ENCODE measurements around the gene ACTRT3. TPM values are rescaled to one million over a fixed set of nuclear protein-coding genes. Genes with fewer than 3 reads are reported as not detected.

Gene ACTRT3
- total and polyA plus RNA-seq, 2 of the 13 experiments (the other 11 are each of a cell fraction or from before 2014, with no cell fraction given), result 0.42 to 0.97 TPM

- TF ChIP-seq ZNF569 (CRISPR knock-in tag; IDR thresholded peaks at IDR 0.05; ENCODE audit: borderline replicate concordance) (no peak), U2AF1 (optimal IDR thresholded peaks at IDR 0.05; ENCODE audit: low read depth, low read length) (no peak), HNRNPH1 (optimal IDR thresholded peaks at IDR 0.05; ENCODE audit: low read depth, low read length) (peak; percentile 53), POLR2A (IDR thresholded peaks at IDR 0.05; ENCODE audit: insufficient read depth in 1 of 2, low read depth in 2 of 2, low read length in 2 of 2) (peak; percentile 89 to 97), ZNF224 (CRISPR knock-in tag; IDR thresholded peaks at IDR 0.05) (0 out of 2 replicates have a peak, but pooled peaks have one; percentile 24), HMGA1 (CRISPR knock-in tag; conservative IDR thresholded peaks at IDR 0.05) (no peak), ZNF205 (CRISPR knock-in tag; IDR thresholded peaks at IDR 0.05) (peak; percentile 85), SP1 (IDR thresholded peaks at IDR 0.05) (no peak), SP1 (CRISPR knock-in tag; IDR thresholded peaks at IDR 0.05) (peak; percentile 73), MEF2D (CRISPR knock-in tag; IDR thresholded peaks at IDR 0.05) (0 out of 2 replicates have a peak, but pooled peaks have one; percentile 50), ZNF274 (CRISPR knock-in tag; IDR thresholded peaks at IDR 0.05) (peak; percentile 87; the same call in 1 of the 2 replicates), ZNF136 (CRISPR knock-in tag; IDR thresholded peaks at IDR 0.05; ENCODE audit: low read depth) (no peak), ZNF800 (CRISPR knock-in tag; IDR thresholded peaks at IDR 0.05) (peak; percentile 40; the same call in 1 of the 2 replicates)
- TF ChIP-seq, protein P1, sequence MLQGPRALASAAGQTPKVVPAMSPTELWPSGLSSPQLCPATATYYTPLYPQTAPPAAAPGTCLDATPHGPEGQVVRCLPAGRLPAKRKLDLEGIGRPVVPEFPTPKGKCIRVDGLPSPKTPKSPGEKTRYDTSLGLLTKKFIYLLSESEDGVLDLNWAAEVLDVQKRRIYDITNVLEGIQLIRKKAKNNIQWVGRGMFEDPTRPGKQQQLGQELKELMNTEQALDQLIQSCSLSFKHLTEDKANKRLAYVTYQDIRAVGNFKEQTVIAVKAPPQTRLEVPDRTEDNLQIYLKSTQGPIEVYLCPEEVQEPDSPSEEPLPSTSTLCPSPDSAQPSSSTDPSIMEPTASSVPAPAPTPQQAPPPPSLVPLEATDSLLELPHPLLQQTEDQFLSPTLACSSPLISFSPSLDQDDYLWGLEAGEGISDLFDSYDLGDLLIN (CRISPR knock-in tag; IDR thresholded peaks at IDR 0.05; ENCODE audit: borderline replicate concordance), result peak; percentile 95; the same call in 1 of the 2 replicates
- TF ChIP-seq, protein P2, sequence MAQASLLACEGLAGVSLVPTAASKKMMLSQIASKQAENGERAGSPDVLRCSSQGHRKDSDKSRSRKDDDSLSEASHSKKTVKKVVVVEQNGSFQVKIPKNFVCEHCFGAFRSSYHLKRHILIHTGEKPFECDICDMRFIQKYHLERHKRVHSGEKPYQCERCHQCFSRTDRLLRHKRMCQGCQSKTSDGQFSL (CRISPR knock-in tag; IDR thresholded peaks at IDR 0.05), result 0 out of 2 replicates have a peak, but pooled peaks have one; percentile 33
- TF ChIP-seq, protein P3, sequence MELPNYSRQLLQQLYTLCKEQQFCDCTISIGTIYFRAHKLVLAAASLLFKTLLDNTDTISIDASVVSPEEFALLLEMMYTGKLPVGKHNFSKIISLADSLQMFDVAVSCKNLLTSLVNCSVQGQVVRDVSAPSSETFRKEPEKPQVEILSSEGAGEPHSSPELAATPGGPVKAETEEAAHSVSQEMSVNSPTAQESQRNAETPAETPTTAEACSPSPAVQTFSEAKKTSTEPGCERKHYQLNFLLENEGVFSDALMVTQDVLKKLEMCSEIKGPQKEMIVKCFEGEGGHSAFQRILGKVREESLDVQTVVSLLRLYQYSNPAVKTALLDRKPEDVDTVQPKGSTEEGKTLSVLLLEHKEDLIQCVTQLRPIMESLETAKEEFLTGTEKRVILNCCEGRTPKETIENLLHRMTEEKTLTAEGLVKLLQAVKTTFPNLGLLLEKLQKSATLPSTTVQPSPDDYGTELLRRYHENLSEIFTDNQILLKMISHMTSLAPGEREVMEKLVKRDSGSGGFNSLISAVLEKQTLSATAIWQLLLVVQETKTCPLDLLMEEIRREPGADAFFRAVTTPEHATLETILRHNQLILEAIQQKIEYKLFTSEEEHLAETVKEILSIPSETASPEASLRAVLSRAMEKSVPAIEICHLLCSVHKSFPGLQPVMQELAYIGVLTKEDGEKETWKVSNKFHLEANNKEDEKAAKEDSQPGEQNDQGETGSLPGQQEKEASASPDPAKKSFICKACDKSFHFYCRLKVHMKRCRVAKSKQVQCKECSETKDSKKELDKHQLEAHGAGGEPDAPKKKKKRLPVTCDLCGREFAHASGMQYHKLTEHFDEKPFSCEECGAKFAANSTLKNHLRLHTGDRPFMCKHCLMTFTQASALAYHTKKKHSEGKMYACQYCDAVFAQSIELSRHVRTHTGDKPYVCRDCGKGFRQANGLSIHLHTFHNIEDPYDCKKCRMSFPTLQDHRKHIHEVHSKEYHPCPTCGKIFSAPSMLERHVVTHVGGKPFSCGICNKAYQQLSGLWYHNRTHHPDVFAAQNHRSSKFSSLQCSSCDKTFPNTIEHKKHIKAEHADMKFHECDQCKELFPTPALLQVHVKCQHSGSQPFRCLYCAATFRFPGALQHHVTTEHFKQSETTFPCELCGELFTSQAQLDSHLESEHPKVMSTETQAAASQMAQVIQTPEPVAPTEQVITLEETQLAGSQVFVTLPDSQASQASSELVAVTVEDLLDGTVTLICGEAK (IDR thresholded peaks at IDR 0.05), result no peak
- TF ChIP-seq, protein P3 (CRISPR knock-in tag; IDR thresholded peaks at IDR 0.05), result 0 out of 2 replicates have a peak, but pooled peaks have one; percentile 44
These were observed 3.8 kb upstream of the ACTRT3 start, which contains the start of gene MYNN (continued) for GRCh38 chr3:169772897-169773816.
